T-helper 1 cell treated with Interleukin-12 subunit alpha and Interleukin-12 subunit beta and Interleukin-4 antibody, amounts not matched to agents 30 ng/mL and 1 ng/mL, for 36 hours (primary cell): ENCODE data around the gene AUP1. TPM values are rescaled to one million over a fixed set of nuclear protein-coding genes. Genes with fewer than 3 reads are reported as not detected.

Experiments
- intact Hi-C: fragments of 100-400 bp; cut with micrococcal nuclease; formaldehyde crosslinking; loops from one replicate; pipeline ENCODE4 v1.15.1; 2024
- total RNA-seq: library from RNA; stranded (reverse); gene quantifications from 2 replicates; pipeline ENCODE4 v1.2.3, GENCODE V29; 2022

Gene AUP1
- total RNA-seq, 1 donor from 2014 or later: 156 TPM

DNA sequence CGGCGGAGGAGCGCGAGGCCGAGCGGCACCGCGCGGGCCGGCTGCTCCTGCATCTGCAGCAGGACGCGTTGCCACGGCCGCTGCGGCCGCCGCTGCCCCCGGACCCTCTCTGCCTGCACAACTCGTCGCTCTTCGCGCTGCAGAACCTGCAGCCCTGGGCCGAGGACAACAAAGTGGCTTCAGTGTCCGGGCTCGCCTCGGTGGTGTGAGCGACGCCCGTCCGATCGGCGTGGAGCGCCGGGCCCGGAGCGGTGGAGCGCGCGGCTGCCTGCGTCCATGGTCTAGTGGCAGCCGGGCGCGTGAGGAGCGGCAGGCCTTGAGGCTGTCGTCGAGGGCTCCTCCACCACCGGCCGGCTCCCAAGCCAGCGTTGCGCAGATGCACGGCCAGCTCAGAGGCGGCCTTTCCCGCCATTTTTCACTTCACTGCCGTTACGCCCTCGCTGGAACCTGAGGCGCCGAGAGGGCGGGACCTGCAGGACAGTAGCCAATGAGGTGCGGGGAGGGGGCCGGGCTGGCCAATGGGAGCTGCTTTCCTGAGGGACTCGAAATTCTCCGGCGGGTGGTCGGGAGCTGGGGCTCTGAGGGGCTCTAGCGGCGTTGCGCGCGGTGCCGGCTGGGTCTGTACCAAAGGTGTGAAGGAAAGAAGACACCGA is 13.4 kb downstream of the AUP1 start:
- intact Hi-C loops: loop anchor here (1.0 kb wide), 3 partner anchors 9 to 17 kb away; partner anchors contain the start of genes AUP1, HTRA2, LBX2 and PCGF1

GRCh38 chr2:74515271-74515980 is 14.1 kb downstream of the AUP1 start:
- intact Hi-C loops: no loop called here

DNA sequence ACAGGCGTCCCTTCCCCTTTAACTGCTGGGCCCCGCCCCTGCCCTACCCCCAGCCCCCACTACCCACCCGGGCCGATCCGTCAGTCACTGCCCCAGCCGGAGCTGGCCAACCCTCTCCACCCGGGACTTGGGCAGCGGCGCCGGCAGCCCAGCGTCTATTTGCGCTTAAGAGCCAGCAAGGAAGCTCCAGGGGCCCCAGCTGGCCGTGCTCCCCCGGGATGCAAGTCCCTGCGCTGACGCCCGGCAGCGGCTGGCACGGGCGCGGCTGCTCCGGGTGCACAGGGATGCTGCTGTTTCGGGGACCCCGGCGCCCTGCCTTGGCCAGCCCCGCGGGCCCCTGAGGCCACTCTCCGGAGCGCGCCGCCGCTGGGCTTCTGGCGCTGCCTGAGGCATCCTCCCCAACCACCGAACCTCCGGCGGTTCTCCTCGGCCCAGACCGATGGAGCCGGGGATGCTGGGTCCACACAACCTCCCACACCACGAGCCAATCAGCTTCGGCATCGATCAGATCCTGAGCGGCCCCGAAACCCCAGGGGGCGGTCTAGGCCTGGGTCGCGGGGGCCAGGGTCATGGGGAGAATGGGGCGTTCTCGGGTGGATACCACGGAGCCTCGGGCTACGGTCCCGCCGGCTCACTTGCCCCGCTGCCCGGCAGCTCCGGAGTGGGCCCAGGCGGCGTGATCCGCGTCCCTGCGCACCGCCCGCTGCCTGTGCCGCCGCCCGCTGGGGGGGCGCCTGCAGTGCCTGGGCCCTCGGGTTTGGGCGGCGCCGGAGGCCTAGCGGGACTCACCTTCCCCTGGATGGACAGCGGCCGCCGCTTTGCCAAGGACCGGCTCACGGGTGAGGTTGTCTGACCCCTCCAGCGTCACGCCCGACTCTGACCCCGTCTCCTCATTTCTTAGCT is 14.9 kb downstream of the AUP1 start, which contains the start of gene TLX2:
TLX2 (plus strand) TSS at position 83 of the 903 bp plus-strand sequence; CDS start at position 440, 357 bp downstream.
- intact Hi-C loops: loop anchor here (1.0 kb wide), 1 partner anchor 18 kb away; no protein-coding TSS in a partner anchor

DNA sequence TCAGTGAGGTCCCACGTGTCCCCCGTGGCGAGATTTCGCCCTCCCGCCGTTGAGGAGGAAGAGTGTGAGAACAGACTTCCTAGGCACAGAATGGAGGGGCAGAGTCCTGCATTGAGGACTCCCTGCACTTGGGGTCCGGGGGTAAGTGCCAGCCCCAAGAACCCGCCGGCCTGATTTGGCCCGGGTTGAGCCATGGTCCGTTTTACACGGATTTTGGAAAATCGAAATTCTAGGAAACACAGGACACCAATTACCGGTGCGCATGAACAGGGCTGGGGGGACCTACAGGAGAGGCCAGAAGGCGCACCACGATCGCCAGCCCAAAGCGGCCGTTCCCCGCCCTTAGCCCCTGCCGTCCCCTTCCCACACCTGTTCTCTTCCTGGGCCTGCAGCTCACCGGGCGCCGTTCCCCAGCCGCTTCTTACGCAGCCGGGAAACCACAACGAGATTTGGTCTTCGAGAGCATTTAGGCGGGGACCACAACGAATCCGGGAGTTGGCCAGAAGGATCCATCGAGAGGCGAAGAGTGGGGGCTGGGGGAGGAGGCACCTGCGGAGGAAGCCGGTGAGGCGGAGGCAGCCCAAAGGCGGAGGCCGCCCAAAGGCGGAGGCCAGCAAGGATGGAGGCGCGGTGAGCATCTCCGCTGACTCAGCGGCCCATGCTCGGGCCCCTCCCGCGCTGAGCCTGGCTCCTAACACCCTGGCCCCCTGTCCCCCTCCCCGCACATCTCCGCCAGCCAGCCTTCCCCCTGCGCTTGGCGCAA is 15.7 kb downstream of the AUP1 start:
- intact Hi-C loops: loop anchor here (1.0 kb wide), 1 partner anchor 19 kb away; no protein-coding TSS in a partner anchor

- intact Hi-C loops: no loop called here
These were observed 16.5 kb downstream of the AUP1 start for GRCh38 chr2:74512744-74513604.

DNA sequence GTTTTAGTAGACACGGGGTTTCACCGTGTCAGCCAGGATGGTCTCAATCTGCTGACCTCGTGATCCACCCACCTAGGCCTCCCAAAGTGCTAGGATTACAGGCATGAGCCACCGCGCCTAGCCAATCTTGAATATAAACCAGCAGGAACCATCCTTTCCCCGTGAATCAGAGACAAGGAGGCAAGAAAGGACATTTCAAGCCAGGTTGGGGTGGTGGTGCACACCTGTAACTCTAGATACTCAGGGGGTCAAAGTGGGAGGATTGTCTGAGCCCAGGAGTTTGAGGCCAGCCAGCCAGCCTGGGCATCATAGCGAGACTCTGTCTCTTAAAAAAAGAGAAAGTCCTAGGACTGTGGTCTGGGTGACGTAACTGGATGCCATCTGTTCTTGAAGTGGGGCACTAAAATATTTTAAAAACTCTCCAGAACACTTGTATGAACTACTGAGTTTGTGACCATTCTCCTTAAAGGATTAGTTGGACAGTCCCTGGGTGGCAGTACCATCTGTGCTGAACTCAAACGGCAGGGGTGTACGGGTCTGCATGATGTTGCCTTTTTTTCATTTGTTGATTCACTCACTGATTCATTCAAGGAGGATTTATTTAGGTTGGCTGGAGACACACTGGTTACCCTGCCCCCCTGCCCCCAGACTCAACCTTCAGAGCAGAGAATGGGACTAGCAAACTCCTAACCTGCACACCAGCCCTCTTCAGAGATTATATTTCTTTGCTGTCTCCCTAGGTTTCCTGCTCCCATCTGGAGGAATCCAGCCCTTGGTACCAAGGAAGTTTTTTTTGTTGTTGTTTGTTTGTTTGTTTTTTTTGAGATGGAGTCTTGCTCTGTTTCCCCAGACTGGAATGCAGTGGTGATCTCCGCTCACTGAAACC is 18.2 kb downstream of the AUP1 start:
- intact Hi-C loops: no loop called here

GRCh38 chr2:74510272-74510671 is 19.2 kb downstream of the AUP1 start:
- intact Hi-C loops: no loop called here

DNA sequence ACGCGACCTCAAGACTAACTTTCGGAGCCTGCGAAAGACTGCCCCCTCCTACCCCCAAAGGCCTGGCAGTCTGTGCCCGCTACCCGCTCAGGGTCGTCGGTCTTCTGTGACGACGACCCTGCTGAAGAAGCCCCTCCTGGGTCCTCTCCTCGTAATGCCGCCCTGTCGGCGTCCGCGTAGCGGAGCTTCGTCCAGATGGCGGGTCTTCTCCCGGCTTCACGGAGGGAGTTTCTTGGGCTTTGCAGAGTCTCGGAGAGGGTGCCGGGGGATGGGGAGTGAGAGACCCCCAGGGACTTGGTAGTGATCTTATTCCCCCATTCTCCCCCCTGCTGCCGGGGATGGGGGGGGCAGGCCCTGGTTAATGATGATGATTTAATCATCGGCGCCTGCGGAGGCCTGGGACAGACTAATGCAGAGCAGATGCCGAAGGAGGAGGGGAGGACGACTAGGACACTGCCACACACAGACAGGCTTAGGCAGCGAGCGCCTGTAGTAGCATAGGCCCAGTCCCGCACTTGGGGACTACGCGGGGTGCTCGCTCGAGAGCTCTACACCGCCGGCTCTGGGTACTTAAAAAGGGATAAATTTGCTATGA is 21.5 kb downstream of the AUP1 start:
- intact Hi-C loops: loop anchor here (1.0 to 2.0 kb wide), 14 partner anchors 8 to 771 kb away; partner anchors contain the start of genes AUP1, C2orf81, DGUOK and DOK1

DNA sequence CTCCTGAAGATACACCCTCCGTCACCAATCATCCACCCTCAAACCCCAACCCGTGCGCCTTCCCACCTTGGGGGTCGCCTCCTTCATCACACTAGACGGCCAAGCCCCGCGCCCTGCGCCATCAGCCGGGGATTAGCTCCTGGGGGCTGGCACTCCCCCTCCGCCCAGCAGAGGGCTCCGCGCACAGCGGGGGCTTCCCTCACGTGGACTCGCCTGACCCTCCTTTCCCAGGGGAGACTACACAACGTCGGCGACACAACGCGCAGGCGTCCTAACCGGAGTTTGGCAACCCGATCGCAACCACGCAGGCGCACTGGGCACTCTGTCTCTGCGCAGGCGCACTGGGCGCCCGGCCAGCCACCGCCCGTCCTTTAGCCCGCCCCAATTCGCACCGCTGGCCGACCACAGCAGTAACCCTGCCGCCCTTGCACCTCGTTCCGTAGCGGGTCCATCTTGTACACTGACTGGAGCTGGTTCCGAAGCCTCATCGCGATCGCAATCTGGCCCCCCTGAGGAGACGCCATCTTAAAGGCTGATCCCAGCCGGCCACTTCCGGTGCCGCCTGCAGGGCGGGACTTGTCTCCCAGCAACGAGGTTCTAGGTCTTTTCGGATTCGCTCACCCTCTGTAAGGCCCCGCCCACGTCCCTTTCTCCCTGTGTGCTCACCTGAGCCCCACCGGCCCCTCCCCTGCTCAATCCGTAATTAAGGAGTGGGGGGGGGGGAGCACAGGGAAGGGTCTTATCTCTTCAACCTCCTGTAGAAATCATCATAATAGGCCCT is 22.2 kb downstream of the AUP1 start, which contains the start of gene PCGF1:
PCGF1 (minus strand) TSS at position 551 of the 781 bp plus-strand sequence; CDS start at position 524, 27 bp downstream.
- intact Hi-C loops: loop anchor here (1.0 to 2.0 kb wide), 14 partner anchors 9 to 770 kb away; partner anchors contain the start of genes AUP1, C2orf81, DGUOK and DOK1

DNA sequence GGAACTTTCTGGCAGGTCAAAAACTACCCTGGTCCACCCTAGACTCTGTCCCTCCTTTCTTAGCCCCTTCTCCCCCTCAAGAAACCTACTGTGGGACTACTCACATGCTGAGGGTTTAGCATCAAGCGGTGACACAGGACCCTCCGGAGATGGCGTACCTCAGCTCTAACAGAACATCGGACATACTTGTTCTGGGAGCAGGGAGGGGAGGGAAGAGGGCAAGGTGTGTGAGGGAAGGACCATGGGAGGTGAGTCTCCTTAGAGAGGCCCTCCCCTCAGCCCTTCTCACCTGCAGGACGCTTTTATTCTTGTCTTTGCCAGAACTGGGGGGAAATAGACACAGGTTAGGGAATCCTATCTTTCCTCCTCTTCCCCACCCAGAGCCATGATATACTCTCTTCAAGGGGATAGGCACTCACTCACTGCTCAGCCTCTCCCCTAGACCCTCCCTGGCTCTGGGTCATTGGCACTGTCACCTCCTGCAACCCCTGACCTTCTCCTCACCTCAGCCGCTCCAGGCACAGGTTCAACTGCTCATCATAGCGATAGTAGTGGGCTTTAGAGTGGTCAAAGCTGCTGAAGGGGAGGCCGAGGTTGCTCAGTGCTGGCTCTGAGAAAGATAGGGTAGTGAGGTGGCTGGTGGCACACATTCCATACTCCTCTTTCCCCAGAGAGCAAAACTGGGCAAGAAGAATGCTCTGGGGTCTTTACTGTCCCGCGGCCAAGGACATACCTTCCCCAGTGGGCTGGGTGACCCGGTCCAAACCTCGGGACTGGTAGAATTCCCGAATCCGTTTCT is 23.9 kb downstream of the AUP1 start:
- intact Hi-C loops: loop anchor here (2.0 kb wide), 4 partner anchors 51 to 239 kb away; partner anchors contain the start of genes C2orf81, INO80B, SEMA4F and WDR54

DNA sequence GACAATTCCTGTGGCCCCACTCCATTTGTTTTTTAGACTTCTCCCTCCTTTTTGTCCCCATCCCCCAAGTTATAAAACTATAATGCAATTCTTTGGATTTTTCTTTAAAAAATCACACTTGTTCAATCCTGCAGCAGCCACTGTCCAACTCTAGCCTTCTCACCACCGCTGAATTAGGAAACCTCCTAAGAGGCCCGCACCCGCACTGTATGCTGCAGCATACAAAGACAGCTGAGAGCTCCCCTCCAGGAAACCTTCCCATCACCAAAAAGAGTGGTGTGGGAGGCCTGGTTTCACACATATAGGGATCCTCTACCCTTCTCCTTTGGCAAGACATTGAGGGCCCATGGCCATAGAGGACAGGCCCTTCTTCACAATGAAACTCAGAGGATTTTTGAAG is 24.9 kb downstream of the AUP1 start:
- intact Hi-C loops: loop anchor here (5.0 kb wide), 1 partner anchor 1212 kb away; the partner anchor contains the start of gene EGR4

DNA sequence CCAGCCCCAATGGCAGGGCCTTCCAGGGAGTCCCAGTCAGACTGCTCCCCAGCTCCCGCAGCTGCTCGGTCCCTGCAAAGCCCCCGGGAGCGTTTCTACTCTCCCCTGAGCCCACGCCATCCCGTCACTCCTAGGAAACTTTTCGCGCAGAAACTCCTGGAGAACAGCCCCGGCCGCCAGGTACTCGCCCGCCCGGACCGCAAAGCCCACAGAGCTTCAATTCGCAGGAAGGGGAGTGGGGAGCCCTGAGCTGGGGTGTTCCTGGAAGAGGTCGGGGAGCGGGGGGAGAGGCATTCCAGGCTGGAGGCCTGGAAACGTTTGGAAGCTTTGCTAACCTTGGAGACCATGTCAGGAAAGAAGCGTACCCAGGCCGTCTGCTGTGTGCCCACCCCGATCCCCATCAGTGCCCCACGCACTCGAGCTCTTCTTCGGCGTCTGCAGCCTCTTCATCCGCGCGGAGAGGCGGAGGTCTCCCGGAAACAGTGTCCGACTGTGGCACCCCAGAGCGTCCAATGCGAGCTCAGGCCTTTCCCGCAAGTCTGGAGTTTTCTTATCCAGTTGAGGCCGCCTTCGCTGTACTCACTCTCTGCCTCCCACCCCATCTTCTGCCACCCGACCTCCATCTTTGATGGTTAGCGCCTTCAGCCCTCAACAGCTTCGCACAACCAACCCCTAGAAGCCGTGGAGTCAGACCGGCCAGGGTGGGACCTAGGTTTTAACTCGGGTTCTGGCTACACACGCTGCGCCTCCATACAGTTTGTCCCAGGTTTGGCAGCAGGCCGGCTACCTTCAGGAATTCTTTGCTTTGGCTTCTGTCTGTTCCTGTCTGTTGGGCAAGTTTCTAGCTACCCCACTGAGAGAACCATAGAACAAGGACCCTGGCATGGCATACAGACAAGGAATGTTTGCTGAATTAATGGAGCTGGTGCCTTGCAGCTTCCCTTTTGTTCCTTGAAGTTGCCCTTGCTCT is 25.7 kb downstream of the AUP1 start:
- intact Hi-C loops: loop anchor here (1.0 to 5.0 kb wide), 2 partner anchors 20 to 1211 kb away; partner anchors contain the start of genes EGR4 and TTC31

DNA sequence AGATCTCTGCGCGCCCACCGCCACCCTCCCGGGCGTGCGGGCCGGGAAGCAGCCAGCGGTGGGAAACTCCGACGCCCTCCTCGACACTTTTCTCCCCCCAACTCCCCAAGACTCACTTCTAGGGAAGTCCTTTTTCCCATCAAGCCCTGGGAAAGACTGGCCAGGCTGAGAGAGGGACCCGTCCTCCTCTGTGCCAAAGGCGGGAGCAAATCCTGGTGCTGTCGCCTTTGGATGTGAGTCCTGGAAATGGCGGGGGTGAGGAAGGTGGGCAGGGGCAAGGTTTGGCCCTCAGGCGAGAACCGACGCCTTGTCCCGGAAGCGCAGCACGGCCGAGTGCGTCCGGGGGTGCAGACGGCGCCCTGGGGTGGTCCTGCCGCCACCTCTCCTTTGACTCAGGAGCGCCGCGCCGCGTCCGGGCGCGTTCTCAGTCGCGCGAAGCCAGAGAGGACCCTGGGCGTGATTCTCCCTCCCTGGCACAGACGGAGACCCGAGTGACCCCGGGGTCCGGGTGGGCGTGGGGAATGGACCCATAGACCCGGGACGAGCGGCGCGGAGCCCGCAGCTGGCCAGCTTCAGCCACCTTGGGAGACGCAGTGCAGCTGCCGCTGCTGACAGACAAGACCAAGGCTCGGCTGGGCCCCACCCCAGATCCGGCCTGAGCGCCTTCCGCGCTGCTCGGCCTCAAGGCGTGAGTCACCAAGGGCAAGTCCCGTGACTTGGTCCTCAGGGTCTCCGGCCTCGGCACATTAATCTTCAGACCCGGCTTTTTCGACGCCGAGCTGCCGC is 26.6 kb downstream of the AUP1 start:
- intact Hi-C loops: loop anchor here (1.0 to 5.0 kb wide), 2 partner anchors 20 to 1211 kb away; partner anchors contain the start of genes EGR4 and TTC31

DNA sequence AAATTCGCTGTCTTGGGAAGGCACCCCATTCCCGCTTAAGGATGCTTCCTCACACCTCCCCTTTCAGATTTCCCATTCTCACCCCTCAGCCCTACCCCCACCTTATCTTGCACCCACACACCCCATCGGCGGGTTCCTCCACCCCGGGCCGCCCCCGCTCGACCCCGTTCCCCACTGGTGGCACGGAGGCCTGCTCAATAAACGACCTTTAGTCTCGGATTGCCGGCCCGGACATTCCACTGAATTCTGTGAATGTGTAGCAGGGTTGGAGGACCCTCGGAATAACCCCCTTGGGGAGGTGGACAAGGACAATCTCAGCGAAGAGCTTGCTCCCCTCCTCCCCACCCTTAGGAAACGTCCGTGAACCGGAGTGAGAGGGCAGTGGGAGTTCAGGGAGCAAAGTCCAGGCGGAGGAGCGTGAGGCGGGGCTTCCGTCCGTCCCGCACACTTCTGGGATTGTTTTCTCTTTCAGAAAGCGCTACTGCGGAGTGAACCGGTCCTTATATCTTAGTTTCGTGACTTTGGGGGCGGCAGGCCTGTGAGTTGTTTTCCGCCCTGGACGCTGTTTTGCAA is 27.3 kb downstream of the AUP1 start:
- intact Hi-C loops: loop anchor here (5.0 kb wide), 1 partner anchor 1210 kb away; the partner anchor contains the start of gene EGR4
